Thyroid gland (tissue), 4 donors: ENCODE data around the gene MRC1. TPM values are rescaled to one million over a fixed set of nuclear protein-coding genes. Genes with fewer than 3 reads are reported as not detected.

Experiments used
- DNase-seq, 2 donors: peaks; one replicate each; pipeline ENCODE4 v3.0.0-alpha.2; 2019
- H3K27ac ChIP-seq, 3 donors: fragments of 200-600 bp; sonication (generic); 1 replicate in 2 of 3; 2 replicates in 1 of 3; pipeline ENCODE4 v1.5.1; 2016 to 2019; ENCODE audit warnings: mild to moderate bottlenecking in 1 of 3, moderate library complexity in 1 of 3
- H3K27me3 ChIP-seq: fragments of 200-600 bp; sonication (generic); one replicate; pipeline ENCODE4 v1.5.1; 2019
- H3K36me3 ChIP-seq, 2 donors: fragments of 200-600 bp; sonication (generic); one replicate each; pipeline ENCODE4 v1.5.1; 2016 to 2019
- H3K4me1 ChIP-seq, 2 donors: fragments of 200-600 bp; sonication (generic); one replicate each; pipeline ENCODE4 v1.5.1; 2017 to 2019
- H3K4me3 ChIP-seq, 3 donors: fragments of 200-600 bp; sonication (generic); replicated peaks in 1 of 3; 1 replicate in 2 of 3; 2 replicates in 1 of 3; pipeline ENCODE4 v1.5.1; 2016; ENCODE audit warnings: mild to moderate bottlenecking in 1 of 3
- H3K9me3 ChIP-seq: fragments of 200-600 bp; sonication (generic); one replicate; pipeline ENCODE4 v1.5.1; 2017
- CTCF ChIP-seq, 6 experiments: fragments of 200-600 bp in 3 of 6; fragments of 450-650 bp in 3 of 6; sonication (generic) in 3 of 6; IDR thresholded peaks; one replicate each; pipeline ENCODE4 v1.5.1; 2016 to 2019; ENCODE audit warnings: antibody characterized with exemption in 6 of 6, mild to moderate bottlenecking in 2 of 6, inconsistent platforms in 1 of 6, moderate library complexity in 1 of 6
- POLR2A ChIP-seq, 2 donors: fragments of 450-650 bp; IDR thresholded peaks; one replicate each; pipeline ENCODE4 v1.6.1; 2017; ENCODE audit warnings: antibody characterized with exemption in 2 of 2, mild to moderate bottlenecking in 2 of 2, moderate library complexity in 1 of 2
- WGBS, 2 donors: methylation state at CpG; one replicate each; pipeline ENCODE4 v1.1.5; 2017; 5-methylcytosine and 5-hydroxymethylcytosine counted together
- intact Hi-C: fragments of 100-400 bp; cut with DNase I; formaldehyde crosslinking; loops from one replicate; pipeline ENCODE4 v1.15.1; 2023
- total RNA-seq, 4 donors: library from RNA; depleted of rRNA; stranded (reverse); fragments of >200 nt; gene quantifications; one replicate each; pipeline ENCODE4 v1.2.3, GENCODE V29; 2016

Gene MRC1
- total RNA-seq, 4 donors from 2014 or later = 11.8 to 73.4 (median 36.8) TPM

GRCh38 chr10:17821893-17822292 lies 12.7 kb downstream of the MRC1 start:
- no peak for DNase-seq
- H3K27me3 ChIP-seq = no peaks in the 10 kb centered on the region
- no peak for TF ChIP-seq POLR2A (IDR thresholded peaks at IDR 0.05)
- 76 to 77% methylated on average over 1 of the region's 1 CpG for WGBS, 2 donors
- no peaks in the 10 kb centered on the region for H3K4me1 ChIP-seq
- intact Hi-C loops = no loop called here
- no peaks in the 10 kb centered on the region for H3K9me3 ChIP-seq
- no peak overlapping the region for H3K27ac ChIP-seq
- H3K4me3 ChIP-seq = no peak overlapping the region
- no peaks in the 10 kb centered on the region for H3K36me3 ChIP-seq

GRCh38 chr10:17831341-17831740 lies 22.2 kb downstream of the MRC1 start:
- Histone ChIP-seq H3K4me1 (no peaks in the 10 kb centered on the region), H3K4me3 (no peak overlapping the region), H3K27ac (no peak overlapping the region), H3K9me3 (no peaks in the 10 kb centered on the region), H3K36me3 (no peaks in the 10 kb centered on the region), H3K27me3 (no peaks in the 10 kb centered on the region)
- WGBS, 2 donors = 87 to 93% methylated on average over 1 of the region's 1 CpG
- no peak for DNase-seq
- intact Hi-C loops = no loop called here
- TF ChIP-seq CTCF (IDR thresholded peaks at IDR 0.05) = no peak
- no peak for TF ChIP-seq POLR2A (IDR thresholded peaks at IDR 0.05)

GRCh38 chr10:17831896-17832295 lies 22.7 kb downstream of the MRC1 start:
- intact Hi-C loops = no loop called here
- Histone ChIP-seq H3K4me3 (no peak overlapping the region), H3K36me3 (no peaks in the 10 kb centered on the region), H3K9me3 (no peaks in the 10 kb centered on the region), H3K27ac (no peak overlapping the region), H3K4me1 (no peaks in the 10 kb centered on the region), H3K27me3 (no peaks in the 10 kb centered on the region)
- TF ChIP-seq CTCF (IDR thresholded peaks at IDR 0.05) (no peak), POLR2A (IDR thresholded peaks at IDR 0.05) (no peak)
- 88 to 93% methylated on average over 6 of the region's 6 CpGs for WGBS, 2 donors
- no peak for DNase-seq

GRCh38 chr10:17833656-17834055 lies 24.5 kb downstream of the MRC1 start:
- TF ChIP-seq CTCF (IDR thresholded peaks at IDR 0.05) (no peak), POLR2A (IDR thresholded peaks at IDR 0.05) (no peak)
- H3K9me3 ChIP-seq = no peaks in the 10 kb centered on the region
- H3K4me1 ChIP-seq = no peaks in the 10 kb centered on the region
- no peaks in the 10 kb centered on the region for H3K27me3 ChIP-seq
- H3K4me3 ChIP-seq = no peak overlapping the region
- intact Hi-C loops = no loop called here
- H3K36me3 ChIP-seq = no peaks in the 10 kb centered on the region
- DNase-seq = no peak
- WGBS, 2 donors = 86 to 88% methylated on average over 6 of the region's 6 CpGs
- H3K27ac ChIP-seq = no peak overlapping the region

- no peaks in the 10 kb centered on the region for H3K27me3 ChIP-seq
- H3K36me3 ChIP-seq = no peaks in the 10 kb centered on the region
- DNase-seq = no peak
- no peak overlapping the region for H3K4me3 ChIP-seq
- H3K4me1 ChIP-seq = no peaks in the 10 kb centered on the region
- no peaks in the 10 kb centered on the region for H3K9me3 ChIP-seq
- TF ChIP-seq CTCF (IDR thresholded peaks at IDR 0.05) (no peak), POLR2A (IDR thresholded peaks at IDR 0.05) (no peak)
- intact Hi-C loops = no loop called here
- no peak overlapping the region for H3K27ac ChIP-seq
- WGBS, 2 donors = 24 to 36% methylated on average over 1 of the region's 1 CpG
These were observed 26.5 kb downstream of the MRC1 start for GRCh38 chr10:17835688-17836087.

GRCh38 chr10:17836942-17837341 lies 27.8 kb downstream of the MRC1 start:
- H3K9me3 ChIP-seq = no peaks in the 10 kb centered on the region
- peak; percentile 11 to 34 for DNase-seq
- intact Hi-C loops = no loop called here
- no peak overlapping the region for H3K27ac ChIP-seq
- H3K27me3 ChIP-seq = no peaks in the 10 kb centered on the region
- H3K36me3 ChIP-seq = no peaks in the 10 kb centered on the region
- H3K4me3 ChIP-seq = no peak overlapping the region
- TF ChIP-seq CTCF (IDR thresholded peaks at IDR 0.05) (no peak), POLR2A (IDR thresholded peaks at IDR 0.05) (no peak)
- H3K4me1 ChIP-seq = no peaks in the 10 kb centered on the region
- WGBS, 2 donors = 6 to 12% methylated on average over 8 of the region's 8 CpGs
